ENCODE results near the gene PTDSS2.
"Not testable (repeated sequence)": the region's sequence is repeated elsewhere in the genome, so short reads cannot be mapped to it uniquely, and the experiment has no call there.

PTDSS2 gene

DNA sequence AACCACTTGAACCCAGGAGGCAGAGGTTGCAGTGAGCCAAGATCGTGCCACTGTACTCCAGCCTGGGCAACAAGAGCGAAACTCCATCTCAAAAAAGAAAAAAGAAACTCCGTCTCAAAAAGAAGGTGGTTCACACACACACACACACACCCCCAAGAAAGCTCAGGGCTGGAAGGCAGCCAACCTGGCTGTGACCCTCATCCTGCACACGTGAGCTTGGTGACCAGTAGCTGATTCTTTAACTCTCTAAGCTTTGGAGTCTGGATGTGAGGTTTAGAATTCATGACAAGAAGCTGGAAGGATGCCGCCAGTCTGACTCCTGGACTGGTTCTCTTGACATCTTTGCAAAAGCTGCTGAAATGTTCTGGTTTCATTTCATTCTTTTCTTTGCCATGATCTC is 58.9 kb downstream of the PTDSS2 start:
- no peak for DNase-seq

DNA sequence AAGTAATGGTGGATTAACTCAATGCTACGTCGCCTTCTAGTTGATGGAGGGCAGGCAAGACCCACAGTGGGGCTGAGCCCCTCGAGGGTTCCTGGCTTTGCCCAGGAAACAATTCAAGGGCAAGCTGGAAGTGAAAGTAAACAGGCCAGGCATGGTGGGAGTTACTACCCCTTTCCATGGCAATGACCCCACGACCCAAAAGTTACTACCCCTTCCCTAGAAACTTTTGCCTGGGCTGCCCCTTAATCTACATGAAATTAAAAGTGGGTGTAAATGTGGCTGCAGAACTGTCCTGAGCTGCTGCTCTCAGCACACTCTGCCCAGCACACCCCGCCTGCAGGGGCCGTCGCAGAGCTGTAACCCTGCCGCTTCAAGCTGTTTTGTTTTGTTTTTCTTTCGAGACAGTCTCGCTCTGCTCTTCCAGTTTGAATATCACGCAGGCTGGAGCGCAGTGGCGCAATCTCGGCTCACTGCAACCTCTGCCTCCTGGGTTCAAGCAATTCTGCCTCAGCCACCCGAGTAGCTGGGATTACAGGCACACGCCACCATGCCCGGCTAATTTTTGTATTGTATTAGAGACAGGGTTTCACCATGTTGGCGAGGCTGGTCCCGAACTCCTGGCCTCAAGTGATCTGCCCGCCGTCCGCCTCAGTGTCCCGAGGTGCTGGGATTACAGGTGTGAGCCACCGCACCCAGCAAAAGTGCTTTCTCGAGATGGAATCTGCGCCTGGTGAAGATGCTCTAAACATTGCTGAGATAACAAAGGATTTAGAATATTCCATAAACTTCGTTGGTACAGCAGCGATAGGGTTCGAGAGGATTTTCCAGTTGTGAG is 62.9 kb downstream of the PTDSS2 start:
- DNase-seq = no peak

DNA sequence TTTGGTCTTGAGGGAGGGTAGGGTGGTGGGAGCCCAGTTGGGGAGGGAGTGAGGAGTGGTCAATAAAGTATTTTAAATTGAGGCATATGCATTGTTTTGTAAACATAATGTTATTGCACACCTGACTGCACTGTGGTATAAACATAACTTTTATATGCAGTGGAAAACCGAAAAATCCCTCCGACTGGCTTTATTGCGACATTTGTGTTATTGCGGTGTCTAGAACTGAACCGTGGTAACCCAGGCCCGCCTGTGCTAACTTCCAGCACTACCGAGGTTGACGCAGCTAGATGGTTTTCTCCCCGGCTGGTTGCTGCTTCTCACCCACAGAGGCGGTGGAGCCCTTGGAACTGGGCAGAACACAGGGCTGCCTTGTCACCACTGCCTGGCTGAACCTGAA is 64.5 kb downstream of the PTDSS2 start:
- DNase-seq = no peak

DNA sequence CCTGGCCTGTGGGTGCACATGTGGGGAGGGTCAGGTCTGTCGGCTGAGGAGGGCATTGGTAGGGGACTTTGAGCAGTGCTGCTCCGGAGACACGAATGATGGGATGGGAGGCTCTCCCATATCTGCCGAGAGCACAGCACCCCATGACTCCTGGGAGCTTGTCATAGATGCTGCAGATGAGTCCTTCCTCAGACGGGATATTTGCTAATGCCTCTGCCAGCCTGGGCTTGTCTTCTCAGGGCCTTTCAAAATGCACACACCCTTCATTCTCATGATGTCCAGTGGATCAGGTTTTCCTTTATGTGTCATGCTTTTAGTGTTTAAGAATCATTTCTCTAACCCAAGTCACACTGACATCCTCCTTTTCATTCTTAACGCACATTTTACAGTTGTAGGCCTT is 65.1 kb downstream of the PTDSS2 start:
- no peak for DNase-seq

DNA sequence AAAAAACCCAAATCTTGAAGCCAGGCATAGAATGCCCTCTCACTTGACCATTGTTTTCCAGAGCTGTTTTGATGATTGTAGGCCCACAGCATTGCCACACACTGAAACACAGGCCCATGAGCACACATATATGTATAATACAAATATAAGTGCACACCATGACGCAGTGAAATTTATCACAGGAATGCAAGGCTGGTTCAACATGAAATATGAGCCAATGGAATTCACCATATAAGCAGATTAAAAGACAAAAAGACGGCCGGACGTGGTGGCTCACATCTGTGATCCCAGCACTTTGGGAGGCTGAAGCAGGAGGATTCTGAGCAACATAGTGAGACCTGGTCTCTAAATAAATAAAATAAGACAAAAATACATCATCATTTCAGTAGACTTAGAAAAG is 66.3 kb downstream of the PTDSS2 start:
- no peak for DNase-seq

DNA sequence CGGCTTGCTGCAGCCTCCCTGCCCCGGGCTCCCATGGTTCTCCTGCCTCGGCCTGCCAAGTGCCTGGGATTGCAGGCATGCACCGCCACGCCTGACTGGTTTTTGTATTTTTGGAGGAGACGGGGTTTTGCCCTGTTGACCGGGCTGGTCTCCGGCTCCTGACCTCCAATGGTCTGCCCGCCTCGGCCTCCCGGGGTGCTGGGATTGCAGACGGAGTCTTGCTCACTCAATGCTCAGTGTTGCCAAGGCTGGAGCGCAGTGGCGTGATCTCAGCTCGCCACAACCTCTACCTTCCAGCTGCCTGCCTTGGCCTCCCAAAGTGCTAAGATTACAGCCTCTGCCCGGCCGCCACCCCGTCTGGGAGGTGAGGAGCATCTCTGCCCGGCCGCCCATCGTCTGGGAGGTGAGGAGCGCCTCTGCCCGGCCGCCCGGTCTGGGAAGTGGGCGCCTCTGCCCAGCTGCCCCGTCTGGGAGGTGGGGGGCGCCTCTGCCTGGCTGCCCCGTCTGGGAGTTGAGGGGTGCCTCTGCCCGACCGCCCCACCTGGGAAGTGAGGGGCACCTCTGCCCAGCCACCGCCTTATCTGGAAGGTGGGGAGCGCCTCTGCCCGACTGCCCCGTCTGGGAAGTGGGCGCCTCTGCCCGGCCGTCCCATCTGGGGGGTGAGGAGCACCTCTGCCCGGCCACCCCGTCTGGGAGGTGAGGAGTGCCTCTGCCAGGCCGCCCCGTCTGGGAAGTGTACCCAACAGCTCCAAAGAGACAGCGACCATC is 67.0 kb downstream of the PTDSS2 start:
- not testable (repeated sequence) for DNase-seq

DNA sequence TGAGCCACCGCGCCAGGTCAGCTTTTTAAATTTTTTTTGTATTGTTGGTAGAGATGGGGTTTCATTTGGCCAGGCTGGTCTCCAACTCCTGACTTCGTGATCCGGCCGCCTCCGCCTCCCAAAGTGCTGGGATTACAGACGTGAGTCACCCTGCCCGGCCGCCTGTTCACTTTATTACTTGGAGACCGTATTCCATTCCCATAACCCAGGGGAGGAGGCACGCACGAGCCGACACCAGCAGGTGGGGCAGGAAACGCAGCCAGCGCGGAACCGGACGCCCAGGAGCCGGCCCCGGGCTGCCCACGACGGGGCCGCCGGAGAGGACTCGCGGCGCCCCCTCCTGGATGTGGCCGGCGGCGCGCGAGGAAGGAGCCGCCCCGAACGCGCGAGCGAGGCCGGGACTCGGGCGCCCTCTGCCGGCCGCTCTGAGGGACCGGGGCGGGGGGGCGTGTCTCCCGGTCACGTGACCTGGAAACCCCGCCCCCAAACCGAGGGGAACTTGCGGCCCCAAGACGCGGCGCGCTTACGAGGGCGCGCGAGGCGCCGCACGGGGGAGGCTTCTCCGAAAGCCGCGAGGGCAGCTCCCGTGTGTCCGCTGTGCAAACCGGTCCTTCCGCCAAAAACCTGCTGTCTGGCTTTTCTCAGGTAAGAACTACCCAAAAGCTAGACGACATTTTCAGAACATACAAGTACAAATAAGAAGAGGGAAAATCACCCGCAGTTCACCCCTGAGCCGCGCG is 68.6 kb downstream of the PTDSS2 start:
- DNase-seq = peak; percentile 79

DNA sequence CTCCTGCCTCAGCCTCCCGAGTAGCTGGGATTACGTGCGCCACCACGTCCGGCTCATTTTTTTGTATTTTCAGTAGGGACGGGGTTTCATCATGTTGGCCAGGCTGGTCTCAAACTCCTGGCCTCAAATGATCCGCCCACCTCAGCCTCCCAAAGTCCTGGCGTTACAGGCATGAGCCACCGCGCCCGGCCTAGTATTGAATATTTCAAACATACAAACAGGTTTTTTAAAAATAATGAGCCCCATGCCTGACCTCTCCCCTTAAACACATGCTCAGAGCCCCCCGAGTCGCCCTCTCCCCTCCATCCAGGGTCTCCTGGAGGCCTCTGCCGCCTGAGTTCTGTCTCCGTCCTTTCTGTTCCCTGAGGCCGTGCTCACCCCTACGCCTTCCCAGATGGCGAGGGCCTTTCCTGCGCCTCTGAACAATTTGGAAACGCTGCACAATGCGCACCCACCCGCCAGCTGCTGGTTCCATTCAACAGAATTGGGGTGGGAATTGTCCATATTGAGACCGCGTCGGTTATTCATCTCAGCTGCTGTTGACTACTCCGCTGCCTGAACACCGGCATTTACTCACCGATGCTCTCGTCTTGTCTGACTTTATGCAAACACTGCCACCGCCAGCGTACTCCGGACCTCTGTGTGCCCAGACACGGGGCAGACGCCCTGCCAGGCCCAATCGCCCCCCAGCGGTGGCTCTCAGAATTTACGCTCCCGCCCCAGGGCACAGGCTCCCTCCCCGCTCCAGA is 70.5 kb downstream of the PTDSS2 start:
- no peak for DNase-seq

DNA sequence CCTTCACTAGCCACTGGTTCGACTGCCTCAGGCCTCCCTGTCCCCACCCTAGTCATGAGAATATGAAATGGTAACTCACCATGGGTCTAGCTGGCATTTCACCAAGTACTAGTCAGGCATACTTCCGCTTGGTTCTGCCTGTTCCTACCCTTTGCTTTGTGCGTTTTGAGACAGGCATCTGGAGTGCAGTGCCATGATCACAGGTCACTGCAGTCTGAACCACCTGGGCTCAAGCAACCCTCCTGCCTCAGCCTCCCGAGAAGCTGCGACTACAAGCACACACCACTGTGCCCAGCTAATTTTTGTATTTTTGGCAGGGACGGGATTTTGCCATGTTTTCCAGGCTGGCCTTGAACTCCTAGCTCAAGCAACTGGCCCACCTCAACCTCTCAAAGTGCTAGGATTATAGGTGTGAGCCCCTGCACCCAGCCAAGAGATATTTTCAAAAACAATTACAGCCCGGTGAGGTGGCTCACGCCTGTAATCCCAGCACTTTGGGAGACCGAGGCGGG is 71.2 kb downstream of the PTDSS2 start:
- DNase-seq = no peak

DNA sequence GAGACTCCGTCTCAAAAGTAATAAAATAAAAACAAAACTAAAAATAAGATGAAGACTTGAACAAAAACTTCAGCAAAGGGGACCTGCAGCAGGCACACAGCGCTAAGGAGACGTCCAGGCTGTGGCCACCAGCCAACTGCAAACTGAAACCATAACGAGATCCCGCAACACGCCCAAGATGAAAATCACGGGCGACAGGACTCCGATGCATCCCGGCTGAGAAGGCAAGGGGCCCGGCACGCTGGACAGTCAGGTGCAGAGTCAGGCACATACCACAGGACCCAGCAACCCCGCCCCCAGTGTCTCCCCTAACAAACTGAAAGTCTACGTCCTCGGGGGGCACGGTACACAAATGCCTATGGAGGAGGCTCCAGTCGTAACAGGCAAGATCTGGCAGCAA is 76.1 kb downstream of the PTDSS2 start:
- DNase-seq = no peak

DNA sequence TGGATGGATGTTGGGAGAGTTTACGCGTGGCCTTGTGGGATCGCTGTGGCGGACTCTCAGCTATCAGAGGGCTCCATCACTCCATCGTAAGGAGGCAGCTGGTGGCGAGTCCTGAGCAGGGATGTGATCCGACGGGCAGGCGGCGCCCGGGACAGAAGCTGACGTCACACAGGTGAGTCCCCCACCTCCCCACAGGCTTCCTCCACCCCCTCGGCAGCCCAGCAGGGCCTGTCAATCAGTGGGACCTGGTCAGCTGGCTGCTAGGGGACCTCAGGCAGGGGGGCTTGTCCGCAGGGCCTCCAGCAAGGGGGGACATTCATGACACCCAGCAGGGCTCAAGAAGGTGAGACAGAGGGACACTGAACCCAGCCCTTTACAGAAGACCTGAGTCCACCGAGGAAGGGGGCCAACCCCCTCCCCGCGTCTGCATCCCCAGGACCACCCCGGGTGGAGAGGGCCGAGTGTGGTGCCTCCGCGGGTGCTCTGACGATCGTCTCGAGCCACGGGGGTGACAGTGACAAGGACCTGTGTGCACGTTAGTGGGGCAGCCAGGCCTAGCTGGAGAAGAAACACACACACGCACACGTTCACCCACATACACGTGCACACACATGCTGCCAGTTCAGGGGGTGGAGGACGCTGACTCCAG is 78.2 kb downstream of the PTDSS2 start:
- no peak for DNase-seq

DNA sequence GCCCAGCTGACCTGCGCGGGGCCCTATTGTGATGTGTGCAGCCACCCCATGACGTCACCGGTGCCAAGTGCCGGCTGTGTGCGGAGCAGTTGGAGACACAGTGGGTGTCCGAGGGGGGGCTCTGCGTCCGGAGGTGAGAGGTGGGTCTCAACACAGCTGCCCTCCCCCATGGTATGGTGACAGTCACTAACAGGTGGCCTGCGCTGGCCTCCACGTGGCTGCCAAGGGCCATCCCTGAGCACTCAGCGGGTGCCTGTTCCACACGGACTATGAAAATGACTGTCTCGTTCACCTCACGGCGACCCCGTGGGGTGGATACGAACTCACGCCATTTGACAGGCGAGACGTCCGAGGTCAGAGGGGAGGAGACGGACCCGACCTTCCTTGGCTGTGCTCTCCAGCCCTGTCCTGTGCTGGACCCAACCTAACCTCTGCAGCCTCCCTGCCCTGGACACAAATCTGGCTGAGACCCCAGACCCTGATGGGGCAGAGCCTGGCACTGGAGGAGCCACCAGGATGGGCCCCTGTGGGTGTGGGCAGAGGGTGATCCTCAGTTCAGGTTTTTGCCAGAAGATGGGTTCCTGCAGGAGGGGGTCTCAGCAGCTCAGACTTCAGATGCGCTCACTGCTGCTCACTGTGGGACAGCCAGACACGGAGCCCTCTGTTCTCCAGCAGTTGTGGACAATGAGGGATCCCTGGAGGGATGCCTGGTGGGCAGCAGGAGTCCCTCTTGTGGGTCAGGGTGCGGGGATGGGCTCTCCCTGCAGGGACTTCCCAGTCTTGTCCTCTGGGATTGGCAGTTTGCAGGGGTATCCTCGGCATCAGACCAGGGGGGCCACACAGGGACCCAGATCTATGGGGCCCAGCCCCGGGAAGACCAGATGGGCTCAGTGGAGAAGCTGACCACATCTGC is 79.0 kb downstream of the PTDSS2 start:
- DNase-seq = no peak

DNA sequence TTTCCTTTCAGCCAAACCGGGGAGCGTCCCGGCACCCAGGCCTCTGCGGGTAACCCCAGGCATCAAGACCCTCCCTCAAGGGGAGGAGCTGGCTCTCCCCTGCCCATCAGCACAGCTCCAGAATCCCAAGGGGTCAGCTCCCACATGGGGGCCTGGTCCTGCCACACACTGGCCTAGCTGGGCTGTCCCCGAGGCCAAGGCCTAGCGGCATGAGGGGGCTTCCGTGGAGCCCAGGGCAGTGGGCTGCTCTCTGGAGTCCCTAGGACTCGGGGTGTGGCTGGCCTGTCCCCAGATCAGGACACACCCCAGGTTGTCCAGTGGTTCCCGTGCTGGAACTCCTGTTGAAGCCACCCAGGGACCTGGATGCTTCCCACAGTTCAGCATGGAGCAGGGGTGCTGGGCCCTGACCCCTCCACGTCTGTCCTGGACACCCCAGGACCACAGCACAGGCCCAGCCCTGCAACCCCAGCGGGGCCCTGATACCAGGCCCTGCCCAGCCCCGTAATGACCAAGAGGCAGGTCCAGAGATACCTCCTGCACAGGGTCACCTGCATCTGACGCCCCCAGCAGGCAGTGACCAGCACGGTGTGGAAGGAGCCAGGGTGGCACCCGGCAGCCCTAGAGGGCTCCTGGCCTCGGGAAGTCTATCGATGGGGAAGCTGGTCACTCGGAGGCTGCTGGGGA is 79.8 kb downstream of the PTDSS2 start:
- DNase-seq = no peak

DNA sequence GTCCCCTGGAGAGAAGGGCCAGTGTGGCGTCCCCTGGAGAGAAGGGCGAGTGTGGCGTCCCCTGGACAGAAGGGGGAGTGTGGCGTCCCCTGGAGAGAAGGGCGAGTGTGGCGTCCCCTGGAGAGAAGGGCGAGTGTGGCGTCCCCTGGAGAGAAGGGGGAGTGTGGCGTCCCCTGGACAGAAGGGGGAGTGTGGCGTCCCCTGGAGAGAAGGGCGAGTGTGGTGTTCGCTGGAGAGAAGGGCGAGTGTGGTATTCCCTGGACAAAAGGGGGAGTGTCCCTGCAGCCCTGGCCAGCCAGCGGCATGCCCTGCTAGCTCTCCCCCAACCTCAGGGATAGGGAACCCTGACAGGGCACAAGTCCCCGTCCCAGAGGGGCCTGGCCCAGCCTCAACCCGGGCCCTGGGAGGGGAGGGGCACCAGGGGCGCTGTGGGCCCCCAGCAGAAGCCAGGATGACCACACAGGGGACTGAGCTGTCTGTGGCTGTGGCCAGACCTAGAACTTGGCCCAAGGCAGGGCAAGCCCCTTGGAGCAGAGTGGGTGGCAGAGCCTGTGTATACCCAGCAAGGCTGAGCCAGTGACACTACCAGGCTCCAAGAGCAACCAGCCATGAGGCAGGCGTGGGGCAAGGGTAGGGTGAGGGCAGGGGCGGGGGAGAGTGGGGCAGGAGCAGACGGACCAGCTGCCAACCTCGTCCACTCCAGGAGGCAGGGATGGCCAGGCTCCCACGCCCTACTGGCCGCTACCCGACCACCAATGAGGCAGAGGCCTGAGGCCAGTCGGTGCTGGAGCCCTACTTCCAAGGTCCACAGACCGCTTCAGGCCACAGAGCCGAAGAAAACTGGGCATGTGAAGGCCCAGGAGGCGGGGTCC is 81.1 kb downstream of the PTDSS2 start:
- DNase-seq = no peak

DNA sequence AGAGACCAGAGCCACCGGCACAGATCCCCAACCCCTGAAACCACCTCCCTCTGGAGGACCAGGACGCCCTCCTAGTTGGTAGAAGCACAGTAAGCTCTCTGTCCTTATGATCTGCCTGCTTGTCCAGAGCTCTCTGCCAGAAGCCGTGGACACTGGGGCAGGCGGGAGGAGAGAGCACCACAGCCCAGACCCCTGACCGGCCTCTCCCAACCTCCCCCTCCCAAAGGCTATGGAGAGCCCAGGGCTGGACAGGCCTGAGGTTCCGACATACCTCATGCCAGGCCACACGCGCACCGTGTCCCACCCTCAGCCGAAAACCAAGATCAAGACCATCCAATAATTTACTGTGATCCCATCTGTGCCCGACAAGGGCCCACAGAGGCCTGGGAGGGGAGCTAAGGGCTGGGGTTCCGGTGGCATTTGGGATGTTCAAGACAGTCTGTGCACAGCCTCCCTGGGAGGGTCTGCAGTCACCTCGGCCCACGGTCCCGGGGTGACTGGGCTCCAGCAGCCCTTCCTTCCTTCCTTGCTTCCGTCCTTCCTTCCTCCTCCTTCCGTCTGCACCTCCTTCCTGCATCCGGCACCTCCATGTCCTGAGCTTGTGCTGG is 81.9 kb downstream of the PTDSS2 start:
- no peak for DNase-seq

DNA sequence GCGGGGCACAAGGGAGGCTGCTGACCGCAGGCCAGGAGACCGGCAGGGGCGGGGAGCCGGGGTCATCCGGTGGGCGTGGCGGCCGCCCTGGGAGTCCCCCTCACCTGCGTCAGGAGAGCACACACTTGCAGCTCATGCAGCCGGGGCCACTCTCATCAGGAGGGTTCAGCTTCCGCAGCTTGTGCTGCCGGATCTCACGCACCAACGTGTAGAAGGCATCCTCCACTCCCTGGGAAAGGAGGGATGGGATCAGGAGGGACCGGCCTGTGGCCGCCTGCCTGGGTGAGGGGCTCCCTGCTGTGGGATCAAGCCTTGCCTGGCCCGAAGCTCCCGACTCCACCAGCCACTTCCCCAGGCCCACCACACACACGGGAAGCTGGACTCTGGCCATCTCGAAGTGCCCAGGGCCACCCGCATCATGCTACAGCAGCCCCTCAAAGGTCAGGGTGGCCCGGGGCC is 82.5 kb downstream of the PTDSS2 start:
- no peak for DNase-seq

DNA sequence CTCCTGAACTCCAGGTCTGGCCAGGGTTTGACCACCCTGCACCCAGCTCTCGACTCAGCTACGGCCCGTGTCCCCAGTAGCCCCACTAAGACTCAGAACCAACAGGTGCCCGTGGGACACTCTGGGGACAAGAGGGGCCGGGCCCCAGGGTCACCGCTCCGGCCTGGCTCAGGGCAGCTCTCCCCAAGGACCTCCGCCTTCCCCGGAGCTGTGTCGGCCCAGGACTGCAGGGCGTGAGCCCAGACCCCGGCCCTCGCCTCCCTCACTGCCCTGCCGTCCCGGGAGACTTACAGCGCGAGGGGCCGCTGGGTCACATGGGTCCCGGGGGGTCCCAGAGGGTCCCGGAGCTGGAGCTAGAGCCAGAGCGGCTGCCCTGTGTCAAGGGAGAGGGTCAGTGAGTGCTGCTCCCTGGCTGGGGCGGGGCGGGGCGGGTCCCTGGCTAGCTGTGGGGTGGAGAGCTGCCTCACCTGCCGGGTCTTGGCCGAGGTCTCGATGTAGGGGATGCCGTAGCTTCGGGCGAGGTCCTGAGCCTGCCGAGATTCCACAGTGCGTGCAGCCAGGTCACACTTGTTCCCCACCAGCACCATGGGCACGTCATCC is 83.0 kb downstream of the PTDSS2 start:
- DNase-seq = no peak

All from activated naive CD4-positive, alpha-beta T cell treated with anti-CD3 and anti-CD28 coated beads, Interleukin-2, amount 50 U/mL, for 16 hours (primary cell).